HCT116 (cell line): Measurements from ENCODE around the gene MEI1. TPM values are rescaled to one million over a fixed set of nuclear protein-coding genes. Genes with fewer than 3 reads are reported as not detected.

Experiments
- ATAC-seq: fragments of 200-7000 bp; cut with Tn5 transposase; 2 replicates; pipeline ENCODE4 v1.9.1; 2020; ENCODE audit warnings: mild to moderate bottlenecking, moderate library complexity
- BruUV-seq: library from RNA; stranded (reverse); fragments of 400-500 nt; replicated peaks from 2 replicates; lab custom pipeline; 2021; lab: Mats Ljungman, UMichigan
- CTCF ChIA-PET: fragments of 300-600 bp; sonication (Branson Sonifier 250); formaldehyde crosslinking; loops from one replicate; lab custom pipeline; 2021; ENCODE audit warnings: antibody characterized with exemption; lab: Charles Lee
- POLR2A ChIA-PET: fragments of 300-600, 350-600 bp; sonication (Branson Sonifier 250); formaldehyde crosslinking; loops from one replicate; lab custom pipeline; 2021; ENCODE audit warnings: antibody characterized with exemption; lab: Charles Lee
- RAD21 ChIA-PET, 2 experiments: fragments of 300-600 bp; sonication (Branson Sonifier 250); formaldehyde crosslinking; loops; one replicate each; lab custom pipeline; 2023; ENCODE audit warnings: low total read pairs in 2 of 2; ENCODE audit not compliant: uncharacterized antibody in 2 of 2, unreplicated experiment in 2 of 2, low non-redundant PET in 1 of 2; lab: Charles Lee
- DNase-seq: peaks from one replicate; pipeline ENCODE4 v3.0.0-alpha.2; 2010; ENCODE audit warnings: low read depth, low spot score
- H2AFZ ChIP-seq: fragments of 200-600 bp; shearing (Covaris generic), sonication (generic); 2 replicates; pipeline ENCODE4 v1.6.1; 2017; ENCODE audit warnings: low read depth, mixed run types, mixed read lengths, antibody characterized with exemption, low read length; ENCODE audit not compliant: poor library complexity, severe bottlenecking
- H3K27ac ChIP-seq: 2 replicates; pipeline ENCODE4 v1.5.1; 2012; ENCODE audit warnings: low read depth, low read length
- H3K27me3 ChIP-seq: fragments of 200-600 bp; sonication (generic); 2 replicates; pipeline ENCODE4 v1.6.1; 2016; ENCODE audit warnings: mixed run types, low read length, mixed read lengths; ENCODE audit not compliant: insufficient read depth
- H3K36me3 ChIP-seq, 2 experiments: fragments of 200-500 bp in 1 of 2; fragments of 200-600 bp in 1 of 2; sonication (Bioruptor generic) in 1 of 2; sonication (generic) in 1 of 2; 2 replicates each; pipeline versions ENCODE4 v1.5.1 to v1.6.1; 2014 to 2016; ENCODE audit warnings: low read length in 2 of 2, inconsistent platforms in 1 of 2, mixed read lengths in 1 of 2, mixed run types in 1 of 2; ENCODE audit not compliant: insufficient read depth in 2 of 2, control insufficient read depth in 1 of 2
- H3K4me1 ChIP-seq, 2 experiments: fragments of 200-600 bp in 1 of 2; sonication (generic) in 1 of 2; 2 replicates each; pipeline versions ENCODE4 v1.5.1 to v1.6.1; 2012 to 2017; ENCODE audit warnings: low read length in 2 of 2, inconsistent platforms in 1 of 2, mild to moderate bottlenecking in 1 of 2, mixed read lengths in 1 of 2, mixed run types in 1 of 2, moderate library complexity in 1 of 2; ENCODE audit not compliant: insufficient read depth in 2 of 2, control insufficient read depth in 1 of 2
- H3K4me2 ChIP-seq: fragments of 200-600 bp; sonication (generic); 2 replicates; pipeline ENCODE4 v1.6.1; 2017; ENCODE audit warnings: mixed run types, low read length, mixed read lengths
- H3K4me3 ChIP-seq, 2 experiments: fragments of 200-600 bp in 1 of 2; sonication (generic) in 1 of 2; replicated peaks in 1 of 2; 2 replicates each; pipeline ENCODE4 v1.5.1; 2011 to 2016; ENCODE audit warnings: low read length in 2 of 2, control low read depth in 1 of 2, low read depth in 1 of 2, mild to moderate bottlenecking in 1 of 2, mixed read lengths in 1 of 2, mixed run types in 1 of 2
- H3K79me2 ChIP-seq: fragments of 200-600 bp; sonication (generic); 2 replicates; pipeline ENCODE4 v1.6.1; 2017; ENCODE audit warnings: mild to moderate bottlenecking, mixed run types, low read length, moderate library complexity, mixed read lengths; ENCODE audit not compliant: insufficient read depth
- H3K9ac ChIP-seq: fragments of 200-600 bp; sonication (generic); 2 replicates; pipeline ENCODE4 v1.6.1; 2016; ENCODE audit warnings: low read length, mixed read lengths
- H3K9me2 ChIP-seq: fragments of 200-600 bp; sonication (generic), shearing (Covaris generic); 2 replicates; pipeline ENCODE4 v1.6.1; 2017; ENCODE audit warnings: mixed run types, mild to moderate bottlenecking, moderate library complexity; ENCODE audit not compliant: insufficient read depth
- H3K9me3 ChIP-seq, 2 experiments: fragments of 200-500 bp in 1 of 2; fragments of 200-600 bp in 1 of 2; sonication (Bioruptor generic) in 1 of 2; sonication (generic) in 1 of 2; 2 replicates each; pipeline ENCODE4 v1.6.1; 2014 to 2017; ENCODE audit warnings: low read length in 2 of 2, mixed read lengths in 2 of 2, inconsistent platforms in 1 of 2, low read depth in 1 of 2, mild to moderate bottlenecking in 1 of 2, mixed run types in 1 of 2, moderate library complexity in 1 of 2; ENCODE audit not compliant: control insufficient read depth in 1 of 2, insufficient read depth in 1 of 2
- H4K20me1 ChIP-seq: fragments of 200-600 bp; sonication (generic), shearing (Covaris generic); 2 replicates; pipeline ENCODE4 v1.6.1; 2017; ENCODE audit warnings: mixed run types, mild to moderate bottlenecking, moderate library complexity; ENCODE audit not compliant: insufficient read depth
- CBX3 ChIP-seq: IDR thresholded peaks from 2 replicates; pipeline ENCODE4 v1.6.1; 2012; ENCODE audit warnings: low read depth
- EGR1 ChIP-seq: IDR thresholded peaks from 2 replicates; pipeline ENCODE4 v1.6.1; 2012; ENCODE audit warnings: low read depth
- FOSL1 ChIP-seq: IDR thresholded peaks from 2 replicates; pipeline ENCODE4 v1.6.1; 2012; ENCODE audit warnings: low read depth
- JUND ChIP-seq: IDR thresholded peaks from 2 replicates; pipeline ENCODE4 v1.6.1; 2012
- RAD21 ChIP-seq: IDR thresholded peaks from 2 replicates; pipeline ENCODE4 v1.6.1; 2012; ENCODE audit warnings: low read depth, mild to moderate bottlenecking
- SP1 ChIP-seq: IDR thresholded peaks from 2 replicates; pipeline ENCODE4 v1.6.1; 2012; ENCODE audit warnings: low read depth
- YY1 ChIP-seq: IDR thresholded peaks from 2 replicates; pipeline ENCODE4 v1.6.1; 2011; ENCODE audit warnings: low read length, low read depth, moderate library complexity, mild to moderate bottlenecking; ENCODE audit not compliant: insufficient replicate concordance; ENCODE audit errors: extremely low read depth
- intact Hi-C: fragments of 100-400 bp; cut with micrococcal nuclease; formaldehyde crosslinking; loops from 2 replicates; pipeline ENCODE4 v1.10.0; 2022
- total RNA-seq: library from RNA; stranded (reverse); gene quantifications from one replicate; pipeline ENCODE4 v1.2.1, GENCODE V29; 2021; ENCODE audit not compliant: unreplicated experiment
- TF ChIP-seq, protein P1 (sequence below), 3 experiments: fragments of 200-600 bp in 1 of 3; sonication (generic) in 1 of 3; IDR thresholded peaks in 2 of 3; conservative IDR thresholded peaks in 1 of 3; 2 replicates each; pipeline ENCODE4 v1.5.1; 2012 to 2017; ENCODE audit warnings: low read depth in 2 of 3, low read length in 2 of 3, antibody characterized with exemption in 1 of 3, borderline replicate concordance in 1 of 3, control low read depth in 1 of 3, mild to moderate bottlenecking in 1 of 3, mixed read lengths in 1 of 3, mixed run types in 1 of 3, moderate library complexity in 1 of 3; ENCODE audit not compliant: insufficient read depth in 1 of 3

MEI1 gene
- total RNA-seq, 1 experiment from 2014 or later = 0.64 TPM

GRCh38 chr22:41758231-41758630, 58.9 kb downstream of the MEI1 start:
- H3K4me3 ChIP-seq = no peak overlapping the region
- H2AFZ ChIP-seq = no peak overlapping the region
- H3K27me3 ChIP-seq = no peaks in the 10 kb centered on the region
- H4K20me1 ChIP-seq = no peaks in the 10 kb centered on the region
- no TSS peak for BruUV-seq
- H3K36me3 ChIP-seq = no peaks in the 10 kb centered on the region
- no peaks in the 10 kb centered on the region for H3K79me2 ChIP-seq
- TF ChIP-seq CBX3 (no peak), JUND (no peak), YY1 (no peak), EGR1 (no peak)
- peaks cover 0 to 6% of the 10 kb centered on the region in 2 experiments; a peak in 3 of 4 replicates for H3K4me1 ChIP-seq
- ATAC-seq (no peak), DNase-seq (no peak)
- intact Hi-C loops = no loop called here
- RAD21 ChIA-PET = no interaction called here
- H3K9ac ChIP-seq = no peak overlapping the region
- CTCF ChIA-PET = interaction anchor here (1.3 kb wide), 1 partner anchor 61 kb away, joined by 4 read pairs; no protein-coding TSS in a partner anchor
- no peaks in the 10 kb centered on the region for H3K9me2 ChIP-seq
- POLR2A ChIA-PET = no interaction called here
- no peaks in the 10 kb centered on the region for H3K9me3 ChIP-seq
- no peak overlapping the region for H3K4me2 ChIP-seq
- no peak overlapping the region for H3K27ac ChIP-seq

DNA sequence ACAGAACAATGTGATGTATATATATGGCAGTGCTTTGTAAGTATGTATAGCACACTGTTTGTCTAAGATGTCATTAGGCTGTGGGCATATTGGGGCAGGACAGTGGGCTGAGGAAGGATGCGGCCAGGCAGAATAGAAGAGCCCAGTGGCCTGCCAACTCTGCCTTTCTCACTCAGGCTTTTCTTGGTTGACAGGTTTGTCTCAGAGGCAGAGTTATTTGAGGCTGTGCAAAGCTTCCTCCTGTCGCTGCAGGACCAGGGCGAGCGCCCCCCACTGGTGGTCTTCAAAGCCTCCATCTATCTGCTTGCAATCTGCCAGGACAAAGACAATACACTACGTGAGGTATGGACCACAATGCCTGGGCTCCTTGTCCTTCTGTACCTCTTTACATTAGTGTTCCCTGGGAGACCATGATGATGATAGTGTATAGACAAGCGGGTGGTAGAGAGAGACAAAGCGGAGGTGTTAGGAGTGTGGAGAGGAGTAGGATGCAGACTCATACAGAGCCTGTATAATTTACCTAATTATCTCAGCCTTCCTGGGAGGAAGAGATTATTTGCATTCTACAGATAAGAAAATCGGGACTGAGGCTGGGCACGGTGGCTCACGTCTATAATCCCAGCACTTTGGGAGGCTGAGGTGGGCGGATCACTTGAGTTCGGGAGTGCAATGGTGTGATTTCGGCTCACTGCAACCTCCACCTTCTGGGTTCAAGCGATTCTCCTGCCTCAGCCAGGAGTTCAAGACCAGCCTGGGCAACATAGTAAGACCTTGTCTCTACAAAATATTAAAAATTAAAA, 63.9 kb downstream of the MEI1 start:
- Histone ChIP-seq H3K4me3 (no peak overlapping the region), H2AFZ (peak overlapping the region; percentile 6), H3K9ac (no peak overlapping the region), H3K27ac (no peak overlapping the region), H4K20me1 (no peaks in the 10 kb centered on the region), H3K4me2 (no peak overlapping the region), H3K79me2 (no peaks in the 10 kb centered on the region), H3K9me3 (no peaks in the 10 kb centered on the region), H3K36me3 (no peaks in the 10 kb centered on the region), H3K4me1 (peaks cover 0 to under 1% of the 10 kb centered on the region in 2 experiments; a peak in 1 of 4 replicates), H3K27me3 (no peaks in the 10 kb centered on the region), H3K9me2 (no peaks in the 10 kb centered on the region)
- ATAC-seq = peak; percentile 89
- RAD21 ChIA-PET = no interaction called here
- DNase-seq = peak; percentile 28
- no peak for TF ChIP-seq FOSL1
- peak; percentile 36; the same call in 1 of the 2 replicates for TF ChIP-seq RAD21
- no peak for TF ChIP-seq SP1
- TF ChIP-seq, protein P1, sequence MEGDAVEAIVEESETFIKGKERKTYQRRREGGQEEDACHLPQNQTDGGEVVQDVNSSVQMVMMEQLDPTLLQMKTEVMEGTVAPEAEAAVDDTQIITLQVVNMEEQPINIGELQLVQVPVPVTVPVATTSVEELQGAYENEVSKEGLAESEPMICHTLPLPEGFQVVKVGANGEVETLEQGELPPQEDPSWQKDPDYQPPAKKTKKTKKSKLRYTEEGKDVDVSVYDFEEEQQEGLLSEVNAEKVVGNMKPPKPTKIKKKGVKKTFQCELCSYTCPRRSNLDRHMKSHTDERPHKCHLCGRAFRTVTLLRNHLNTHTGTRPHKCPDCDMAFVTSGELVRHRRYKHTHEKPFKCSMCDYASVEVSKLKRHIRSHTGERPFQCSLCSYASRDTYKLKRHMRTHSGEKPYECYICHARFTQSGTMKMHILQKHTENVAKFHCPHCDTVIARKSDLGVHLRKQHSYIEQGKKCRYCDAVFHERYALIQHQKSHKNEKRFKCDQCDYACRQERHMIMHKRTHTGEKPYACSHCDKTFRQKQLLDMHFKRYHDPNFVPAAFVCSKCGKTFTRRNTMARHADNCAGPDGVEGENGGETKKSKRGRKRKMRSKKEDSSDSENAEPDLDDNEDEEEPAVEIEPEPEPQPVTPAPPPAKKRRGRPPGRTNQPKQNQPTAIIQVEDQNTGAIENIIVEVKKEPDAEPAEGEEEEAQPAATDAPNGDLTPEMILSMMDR (IDR thresholded peaks at IDR 0.05 in 2 of 3, conservative IDR thresholded peaks at IDR 0.05 in 1 of 3; ENCODE audit: borderline replicate concordance in 1 of 3, insufficient read depth in 1 of 3, low read depth in 2 of 3, low read length in 2 of 3) = peak; percentile 29 to 80 (median 78); a peak in 5 of 6 replicates
- intact Hi-C loops = no loop called here
- BruUV-seq = no TSS peak
- POLR2A ChIA-PET = interaction anchor here (0.7 kb wide), 1 partner anchor 19 kb away, joined by 3 read pairs; no protein-coding TSS in a partner anchor
- CTCF ChIA-PET = interaction anchor here (0.6 to 1.4 kb wide), 10 partner anchors 10 to 65 kb away, joined by 3 to 13 read pairs (median 3); partner anchors contain the start of gene CCDC134
